HepG2 (cell line): Measurements from ENCODE around the gene CHL1. TPM values are rescaled to one million over a fixed set of nuclear protein-coding genes. Genes with fewer than 3 reads are reported as not detected.

Source experiments
- ATAC-seq: fragments of 200-7000 bp; cut with Tn5 transposase; 3 replicates; pipeline ENCODE4 v1.9.1; 2020; ENCODE audit warnings: mild to moderate bottlenecking, moderate library complexity
- BruUV-seq: library from RNA; stranded (reverse); fragments of 400-500 nt; replicated peaks from 2 replicates; lab custom pipeline; 2021; lab: Mats Ljungman, UMichigan
- CTCF ChIA-PET: fragments of 300-600 bp; formaldehyde crosslinking; extraction: SDS; loops from one replicate; lab custom pipeline; 2021; ENCODE audit warnings: low total read pairs, inconsistent platforms, low intra/inter-chr PET ratio; lab: Yijun Ruan, JAX
- POLR2A ChIA-PET: fragments of 350-600 bp; sonication (Branson Sonifier 250); formaldehyde crosslinking; loops from one replicate; lab custom pipeline; 2020; ENCODE audit warnings: antibody characterized with exemption, inconsistent platforms; lab: Yijun Ruan, JAX
- DNase-seq: peaks from one replicate; pipeline ENCODE4 v3.0.0-alpha.2; 2015; ENCODE audit warnings: low spot score
- FAIRE-seq: peaks from 3 replicates; lab custom pipeline; 2011; peaks lifted over from hg19 to GRCh38; lab: Jason Lieb, UNC
- H2AFZ ChIP-seq: one replicate; pipeline ENCODE4 v1.6.1; 2011; ENCODE audit warnings: low read length, inconsistent platforms
- H3K27ac ChIP-seq: fragments of 300-600 bp; 3 replicates; pipeline ENCODE4 v1.8.0; 2011; ENCODE audit warnings: mixed run types, mild to moderate bottlenecking, mixed read lengths, low read length, inconsistent platforms; ENCODE audit not compliant: insufficient read depth; ENCODE audit errors: extremely low read length
- H3K27me3 ChIP-seq, 2 experiments: fragments of 200-600 bp in 1 of 2; 2 replicates in 1 of 2; 3 replicates in 1 of 2; pipeline versions ENCODE4 v1.6.0 to v1.8.0; 2011; ENCODE audit warnings: low read length in 2 of 2, mild to moderate bottlenecking in 2 of 2, moderate library complexity in 2 of 2, inconsistent platforms in 1 of 2; ENCODE audit not compliant: insufficient read depth in 2 of 2, control insufficient read depth in 1 of 2
- H3K36me3 ChIP-seq, 2 experiments: fragments of 200-600 bp in 1 of 2; replicated peaks in 1 of 2; 2 replicates in 1 of 2; 3 replicates in 1 of 2; pipeline versions ENCODE4 v1.5.1 to v1.8.0; 2011; ENCODE audit warnings: low read length in 2 of 2, inconsistent platforms in 1 of 2; ENCODE audit not compliant: insufficient read depth in 2 of 2, control insufficient read depth in 1 of 2
- H3K4me1 ChIP-seq: 2 replicates; pipeline ENCODE4 v1.5.1; 2012; ENCODE audit warnings: low read length, inconsistent platforms; ENCODE audit not compliant: insufficient read depth
- H3K4me2 ChIP-seq: 2 replicates; pipeline ENCODE4 v1.6.0; 2011; ENCODE audit warnings: low read depth, low read length, inconsistent platforms
- H3K4me3 ChIP-seq, 3 experiments: fragments of 200-600 bp in 1 of 3; sonication (generic), shearing (Covaris generic) in 1 of 3; replicated peaks in 1 of 3; 2 replicates each; pipeline ENCODE4 v1.5.1; 2011 to 2016; ENCODE audit warnings: low read length in 3 of 3, inconsistent platforms in 2 of 3, low read depth in 2 of 3, mild to moderate bottlenecking in 2 of 3, control low read depth in 1 of 3, mixed read lengths in 1 of 3; ENCODE audit not compliant: insufficient read depth in 1 of 3
- H3K79me2 ChIP-seq: one replicate; pipeline ENCODE4 v1.6.1; 2011; ENCODE audit warnings: low read length, inconsistent platforms; ENCODE audit not compliant: insufficient read depth
- H3K9ac ChIP-seq: 2 replicates; pipeline ENCODE4 v1.6.0; 2011; ENCODE audit warnings: mild to moderate bottlenecking, low read depth, low read length, inconsistent platforms; ENCODE audit not compliant: insufficient read depth
- H3K9me3 ChIP-seq: 2 replicates; pipeline ENCODE4 v1.5.1; 2012; ENCODE audit warnings: mild to moderate bottlenecking, low read length
- H4K20me1 ChIP-seq: 2 replicates; pipeline ENCODE4 v1.6.0; 2011; ENCODE audit warnings: inconsistent platforms, mild to moderate bottlenecking, low read length, moderate library complexity; ENCODE audit not compliant: insufficient read depth
- CENPX ChIP-seq: sonication (generic); formaldehyde crosslinking; IDR thresholded peaks from 2 replicates; pipeline ENCODE4 v1.9.0; 2021; ENCODE audit warnings: mild to moderate bottlenecking, missing genetic modification reagents, moderate library complexity
- ELF3 ChIP-seq: IDR thresholded peaks from 2 replicates; pipeline ENCODE4 v1.6.1; 2016; ENCODE audit warnings: missing genetic modification reagents, missing compliant biosample characterization
- ERF ChIP-seq: IDR thresholded peaks from 2 replicates; pipeline ENCODE4 v1.6.1; 2018; ENCODE audit warnings: missing biosample characterization, missing genetic modification reagents
- HES4 ChIP-seq: sonication (generic); formaldehyde crosslinking; IDR thresholded peaks from 2 replicates; pipeline ENCODE4 v1.9.0; 2021; ENCODE audit warnings: mild to moderate bottlenecking, missing genetic modification reagents, borderline replicate concordance
- HNRNPH1 ChIP-seq: fragments of 200-400 bp; formaldehyde crosslinking; optimal IDR thresholded peaks from 2 replicates; pipeline ENCODE3; 2017; ENCODE audit warnings: mild to moderate bottlenecking, low read depth, low read length
- KLF13 ChIP-seq: sonication (generic); formaldehyde crosslinking; IDR thresholded peaks from 2 replicates; pipeline ENCODE4 v1.4.0; 2020; ENCODE audit warnings: mild to moderate bottlenecking, missing genetic modification reagents
- MXI1 ChIP-seq: IDR thresholded peaks from 3 replicates; pipeline ENCODE4 v1.6.1; 2012; ENCODE audit warnings: low read depth, low read length, inconsistent platforms, borderline replicate concordance
- NAIF1 ChIP-seq: sonication (generic); formaldehyde crosslinking; IDR thresholded peaks from 2 replicates; pipeline ENCODE4 v1.5.0; 2020; ENCODE audit warnings: mild to moderate bottlenecking, missing genetic modification reagents, borderline replicate concordance
- NKX3-1 ChIP-seq: sonication (generic); formaldehyde crosslinking; IDR thresholded peaks from 2 replicates; pipeline ENCODE4 v1.5.0; 2020; ENCODE audit warnings: missing genetic modification reagents
- XRCC5 ChIP-seq: fragments of 200-400 bp; formaldehyde crosslinking; optimal IDR thresholded peaks from 2 replicates; pipeline ENCODE3; 2017; ENCODE audit warnings: mild to moderate bottlenecking, low read length
- ZFAT ChIP-seq: sonication (generic); formaldehyde crosslinking; conservative IDR thresholded peaks from 2 replicates; pipeline ENCODE4 v1.8.1; 2023; ENCODE audit warnings: missing genetic modification reagents, inconsistent platforms
- ZNF44 ChIP-seq: sonication (generic); formaldehyde crosslinking; IDR thresholded peaks from 2 replicates; pipeline ENCODE4 v1.5.1; 2020; ENCODE audit warnings: mild to moderate bottlenecking, missing genetic modification reagents
- ZNF562 ChIP-seq: sonication (generic); formaldehyde crosslinking; IDR thresholded peaks from 2 replicates; pipeline ENCODE4 v1.8.0; 2022; ENCODE audit warnings: missing genetic modification reagents, borderline replicate concordance
- WGBS: methylation state at CpG from one replicate; pipeline ENCODE4 v1.1.6; 2017; ENCODE audit warnings: low lambda C conversion rate; 5-methylcytosine and 5-hydroxymethylcytosine counted together
- in situ Hi-C: cut with HindIII; loops from 2 replicates; pipeline ENCODE4 v1.10.0; 2017; ENCODE audit warnings: low pct_unique_long_range_greater_than_20kb; ENCODE audit not compliant: extremely low pct_ligation_motif_present
- intact Hi-C: fragments of 100-400 bp; cut with micrococcal nuclease; formaldehyde crosslinking; loops from one replicate; pipeline ENCODE4 v1.10.0; 2022; ENCODE audit not compliant: unreplicated experiment
- polyA plus RNA-seq, 8 experiments: library from polyadenylated mRNA; depleted of rRNA in 3 of 8; stranded (reverse) in 7 of 8; unstranded in 1 of 8; fragments of >200 nt; fragmentation: Illumina TruSeq in 4 of 8; extraction: Trizol in 4 of 8; gene quantifications; 2 replicates each; pipeline versions ENCODE4 v1.2.1 to v1.2.3, GENCODE V29; 2011 to 2016; ENCODE audit warnings: low read depth in 4 of 8, missing spikeins in 1 of 8, mixed read lengths in 1 of 8; ENCODE audit not compliant: insufficient read depth in 1 of 8
- total RNA-seq, 5 experiments: library from RNA; depleted of rRNA; stranded (reverse); fragments of >200 nt; fragmentation: Illumina TruSeq; extraction: Trizol; gene quantifications; 2 replicates each; pipeline ENCODE4 v1.2.3, GENCODE V29; 2016; ENCODE audit warnings: low read depth in 1 of 5
- TF ChIP-seq, protein P1 (sequence below): sonication (generic); formaldehyde crosslinking; IDR thresholded peaks from 2 replicates; pipeline ENCODE4 v1.4.0; 2020; ENCODE audit warnings: missing genetic modification reagents, borderline replicate concordance
- TF ChIP-seq, protein P2 (sequence below): IDR thresholded peaks from 2 replicates; pipeline ENCODE4 v1.6.1; 2016; ENCODE audit warnings: missing biosample characterization, missing genetic modification reagents, low read depth
- TF ChIP-seq, protein P3 (sequence below): sonication (generic); formaldehyde crosslinking; conservative IDR thresholded peaks from 2 replicates; pipeline ENCODE4 v1.5.0; 2020; ENCODE audit warnings: missing genetic modification reagents
- TF ChIP-seq, protein P4 (sequence below): sonication (generic); formaldehyde crosslinking; IDR thresholded peaks from 2 replicates; pipeline ENCODE4 v1.4.0; 2020; ENCODE audit warnings: mild to moderate bottlenecking, missing genetic modification reagents
- TF ChIP-seq, protein P5 (sequence below): sonication (generic); formaldehyde crosslinking; IDR thresholded peaks from 2 replicates; pipeline ENCODE4 v1.4.0; 2020; ENCODE audit warnings: missing genetic modification reagents

The CHL1 gene
- total and polyA plus RNA-seq, 2 of the 13 experiments (the other 11 are each of a cell fraction or from before 2014, with no cell fraction given): not detected

DNA sequence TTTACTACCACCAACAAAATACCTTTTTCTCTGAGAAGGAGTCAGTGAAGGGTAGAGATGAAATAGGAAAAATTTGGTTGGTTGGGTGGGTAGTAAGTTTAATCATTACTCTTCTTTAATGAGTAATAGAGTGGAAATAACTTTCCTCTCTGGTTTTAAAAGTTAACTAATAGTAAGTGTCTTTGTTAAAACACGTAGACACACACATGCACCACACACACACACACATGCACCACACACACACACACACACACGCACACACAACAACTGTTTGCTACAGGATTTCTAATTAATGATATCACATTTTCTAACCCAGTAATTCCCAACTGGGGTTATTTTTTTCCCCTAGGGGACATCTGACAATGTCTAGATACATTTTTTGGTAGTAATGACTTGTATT lies 84.1 kb downstream of the CHL1 start (continued):
- no peak for TF ChIP-seq HNRNPH1
- TF ChIP-seq ZFAT: no peak
- TF ChIP-seq, all 625 proteins: peak for 0

DNA sequence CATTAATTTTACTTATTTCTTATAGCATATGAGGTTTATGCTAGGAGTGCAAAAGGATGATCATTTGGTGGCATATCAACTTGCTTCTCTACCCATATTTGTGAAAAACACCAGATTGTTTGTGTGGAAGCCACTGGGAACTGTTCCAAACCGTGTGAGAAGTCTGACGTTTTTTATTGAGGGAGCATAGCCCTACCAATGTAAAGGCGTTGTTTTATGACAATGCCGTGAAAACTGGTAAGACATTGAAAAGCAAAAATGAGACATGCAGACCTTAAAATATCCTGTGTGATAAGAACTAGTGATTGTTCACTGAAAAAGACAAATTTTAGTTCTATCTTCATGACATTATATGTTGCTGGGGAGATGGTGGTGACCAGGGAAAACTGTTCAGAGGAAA lies 87.8 kb downstream of the CHL1 start:
- no peak for FAIRE-seq
- H3K27me3 ChIP-seq: no peaks in the 10 kb centered on the region
- intact Hi-C loops (no loop called here), in situ Hi-C loops (no loop called here)
- no peak overlapping the region for H3K4me2 ChIP-seq
- H3K4me1 ChIP-seq: no peaks in the 10 kb centered on the region
- ATAC-seq: no peak
- CTCF ChIA-PET: no interaction called here
- POLR2A ChIA-PET: no interaction called here
- H3K27ac ChIP-seq: no peak overlapping the region
- no TSS peak for BruUV-seq
- no peaks in the 10 kb centered on the region for H3K36me3 ChIP-seq
- no peak overlapping the region for H2AFZ ChIP-seq
- no peak for DNase-seq
- no peaks in the 10 kb centered on the region for H3K79me2 ChIP-seq
- WGBS: 15% methylated on average over 4 of the region's 4 CpGs
- no peaks in the 10 kb centered on the region for H3K9me3 ChIP-seq
- H3K4me3 ChIP-seq: no peak overlapping the region
- no peaks in the 10 kb centered on the region for H4K20me1 ChIP-seq
- no peak overlapping the region for H3K9ac ChIP-seq
- TF ChIP-seq KLF13 (CRISPR knock-in tag) (no peak), MXI1 (no peak), NAIF1 (no peak), ZNF562 (no peak), ZNF44 (CRISPR knock-in tag) (no peak), ELF3 (CRISPR knock-in tag) (no peak), CENPX (no peak), XRCC5 (no peak), NKX3-1 (CRISPR knock-in tag) (no peak), HES4 (CRISPR knock-in tag) (no peak), ERF (CRISPR knock-in tag) (no peak)
- TF ChIP-seq, protein P1, sequence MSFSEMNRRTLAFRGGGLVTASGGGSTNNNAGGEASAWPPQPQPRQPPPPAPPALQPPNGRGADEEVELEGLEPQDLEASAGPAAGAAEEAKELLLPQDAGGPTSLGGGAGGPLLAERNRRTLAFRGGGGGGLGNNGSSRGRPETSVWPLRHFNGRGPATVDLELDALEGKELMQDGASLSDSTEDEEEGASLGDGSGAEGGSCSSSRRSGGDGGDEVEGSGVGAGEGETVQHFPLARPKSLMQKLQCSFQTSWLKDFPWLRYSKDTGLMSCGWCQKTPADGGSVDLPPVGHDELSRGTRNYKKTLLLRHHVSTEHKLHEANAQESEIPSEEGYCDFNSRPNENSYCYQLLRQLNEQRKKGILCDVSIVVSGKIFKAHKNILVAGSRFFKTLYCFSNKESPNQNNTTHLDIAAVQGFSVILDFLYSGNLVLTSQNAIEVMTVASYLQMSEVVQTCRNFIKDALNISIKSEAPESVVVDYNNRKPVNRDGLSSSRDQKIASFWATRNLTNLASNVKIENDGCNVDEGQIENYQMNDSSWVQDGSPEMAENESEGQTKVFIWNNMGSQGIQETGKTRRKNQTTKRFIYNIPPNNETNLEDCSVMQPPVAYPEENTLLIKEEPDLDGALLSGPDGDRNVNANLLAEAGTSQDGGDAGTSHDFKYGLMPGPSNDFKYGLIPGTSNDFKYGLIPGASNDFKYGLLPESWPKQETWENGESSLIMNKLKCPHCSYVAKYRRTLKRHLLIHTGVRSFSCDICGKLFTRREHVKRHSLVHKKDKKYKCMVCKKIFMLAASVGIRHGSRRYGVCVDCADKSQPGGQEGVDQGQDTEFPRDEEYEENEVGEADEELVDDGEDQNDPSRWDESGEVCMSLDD (CRISPR knock-in tag): no peak
- TF ChIP-seq, protein P2, sequence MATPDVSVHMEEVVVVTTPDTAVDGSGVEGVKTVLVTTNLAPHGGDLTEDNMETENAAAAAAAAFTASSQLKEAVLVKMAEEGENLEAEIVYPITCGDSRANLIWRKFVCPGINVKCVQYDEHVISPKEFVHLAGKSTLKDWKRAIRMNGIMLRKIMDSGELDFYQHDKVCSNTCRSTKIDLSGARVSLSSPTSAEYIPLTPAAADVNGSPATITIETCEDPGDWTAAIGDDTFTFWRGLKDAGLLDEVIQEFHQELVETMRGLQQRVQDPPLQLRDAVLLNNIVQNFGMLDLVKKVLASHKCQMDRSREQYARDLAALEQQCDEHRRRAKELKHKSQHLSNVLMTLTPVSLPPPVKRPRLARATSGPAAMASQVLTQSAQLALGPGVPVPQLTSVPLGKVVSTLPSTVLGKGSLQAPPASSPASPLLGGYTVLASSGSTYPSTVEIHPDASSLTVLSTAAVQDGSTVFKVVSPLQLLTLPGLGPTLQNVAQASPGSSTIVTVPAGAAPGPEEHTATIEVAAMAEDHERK (CRISPR knock-in tag): no peak
- TF ChIP-seq, protein P3, sequence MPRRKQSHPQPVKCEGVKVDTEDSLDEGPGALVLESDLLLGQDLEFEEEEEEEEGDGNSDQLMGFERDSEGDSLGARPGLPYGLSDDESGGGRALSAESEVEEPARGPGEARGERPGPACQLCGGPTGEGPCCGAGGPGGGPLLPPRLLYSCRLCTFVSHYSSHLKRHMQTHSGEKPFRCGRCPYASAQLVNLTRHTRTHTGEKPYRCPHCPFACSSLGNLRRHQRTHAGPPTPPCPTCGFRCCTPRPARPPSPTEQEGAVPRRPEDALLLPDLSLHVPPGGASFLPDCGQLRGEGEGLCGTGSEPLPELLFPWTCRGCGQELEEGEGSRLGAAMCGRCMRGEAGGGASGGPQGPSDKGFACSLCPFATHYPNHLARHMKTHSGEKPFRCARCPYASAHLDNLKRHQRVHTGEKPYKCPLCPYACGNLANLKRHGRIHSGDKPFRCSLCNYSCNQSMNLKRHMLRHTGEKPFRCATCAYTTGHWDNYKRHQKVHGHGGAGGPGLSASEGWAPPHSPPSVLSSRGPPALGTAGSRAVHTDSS: no peak
- TF ChIP-seq, protein P4, sequence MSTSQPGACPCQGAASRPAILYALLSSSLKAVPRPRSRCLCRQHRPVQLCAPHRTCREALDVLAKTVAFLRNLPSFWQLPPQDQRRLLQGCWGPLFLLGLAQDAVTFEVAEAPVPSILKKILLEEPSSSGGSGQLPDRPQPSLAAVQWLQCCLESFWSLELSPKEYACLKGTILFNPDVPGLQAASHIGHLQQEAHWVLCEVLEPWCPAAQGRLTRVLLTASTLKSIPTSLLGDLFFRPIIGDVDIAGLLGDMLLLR (CRISPR knock-in tag): no peak
- TF ChIP-seq, protein P5, sequence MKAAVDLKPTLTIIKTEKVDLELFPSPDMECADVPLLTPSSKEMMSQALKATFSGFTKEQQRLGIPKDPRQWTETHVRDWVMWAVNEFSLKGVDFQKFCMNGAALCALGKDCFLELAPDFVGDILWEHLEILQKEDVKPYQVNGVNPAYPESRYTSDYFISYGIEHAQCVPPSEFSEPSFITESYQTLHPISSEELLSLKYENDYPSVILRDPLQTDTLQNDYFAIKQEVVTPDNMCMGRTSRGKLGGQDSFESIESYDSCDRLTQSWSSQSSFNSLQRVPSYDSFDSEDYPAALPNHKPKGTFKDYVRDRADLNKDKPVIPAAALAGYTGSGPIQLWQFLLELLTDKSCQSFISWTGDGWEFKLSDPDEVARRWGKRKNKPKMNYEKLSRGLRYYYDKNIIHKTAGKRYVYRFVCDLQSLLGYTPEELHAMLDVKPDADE (CRISPR knock-in tag): no peak
